Loucy (cell line): ENCODE data around the gene KDM4C.

Source experiments
- EZH2phosphoT487 ChIP-seq: fragments of 200-600 bp; IDR thresholded peaks from 2 replicates; pipeline ENCODE4 v1.6.1; 2018; ENCODE audit warnings: antibody characterized with exemption, mild to moderate bottlenecking, moderate library complexity, borderline replicate concordance
- TF ChIP-seq, protein P1 (sequence below): fragments of 200-600 bp; sonication (generic); conservative IDR thresholded peaks from 2 replicates; pipeline ENCODE4 v1.5.1; 2014; ENCODE audit warnings: mild to moderate bottlenecking, antibody characterized with exemption, low read length

GRCh38 chr9:7051711-7052110 lies 293.9 kb downstream of the KDM4C start:
- TF ChIP-seq, protein P1, sequence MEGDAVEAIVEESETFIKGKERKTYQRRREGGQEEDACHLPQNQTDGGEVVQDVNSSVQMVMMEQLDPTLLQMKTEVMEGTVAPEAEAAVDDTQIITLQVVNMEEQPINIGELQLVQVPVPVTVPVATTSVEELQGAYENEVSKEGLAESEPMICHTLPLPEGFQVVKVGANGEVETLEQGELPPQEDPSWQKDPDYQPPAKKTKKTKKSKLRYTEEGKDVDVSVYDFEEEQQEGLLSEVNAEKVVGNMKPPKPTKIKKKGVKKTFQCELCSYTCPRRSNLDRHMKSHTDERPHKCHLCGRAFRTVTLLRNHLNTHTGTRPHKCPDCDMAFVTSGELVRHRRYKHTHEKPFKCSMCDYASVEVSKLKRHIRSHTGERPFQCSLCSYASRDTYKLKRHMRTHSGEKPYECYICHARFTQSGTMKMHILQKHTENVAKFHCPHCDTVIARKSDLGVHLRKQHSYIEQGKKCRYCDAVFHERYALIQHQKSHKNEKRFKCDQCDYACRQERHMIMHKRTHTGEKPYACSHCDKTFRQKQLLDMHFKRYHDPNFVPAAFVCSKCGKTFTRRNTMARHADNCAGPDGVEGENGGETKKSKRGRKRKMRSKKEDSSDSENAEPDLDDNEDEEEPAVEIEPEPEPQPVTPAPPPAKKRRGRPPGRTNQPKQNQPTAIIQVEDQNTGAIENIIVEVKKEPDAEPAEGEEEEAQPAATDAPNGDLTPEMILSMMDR: no peak
- TF ChIP-seq EZH2phosphoT487: no peak
